Measurements from ENCODE around the gene CDKN2C. TPM values are rescaled to one million over a fixed set of nuclear protein-coding genes. Genes with fewer than 3 reads are reported as not detected.

The CDKN2C gene
- polyA plus RNA-seq, 1 of the 3 experiments (the other 2 are of a cell fraction): 27.0 TPM

- Histone ChIP-seq H3K79me2 (ENCODE audit: insufficient read depth) (peaks cover 96% of the 10 kb centered on the region), H3F3A (replicated peaks; ENCODE audit: insufficient read depth) (no peaks in the 10 kb centered on the region), H2AFZ (ENCODE audit: low read depth) (no peak overlapping the region), H3K4me2 (no peak overlapping the region), H3K9ac (no peak overlapping the region), H3K4me3 (ENCODE audit: low read depth in 2 of 2, low read length in 1 of 2) (no peak overlapping the region), H3K27me3 (ENCODE audit: insufficient read depth) (no peaks in the 10 kb centered on the region), H3K9me2 (no peaks in the 10 kb centered on the region), H3K9me3 (no peaks in the 10 kb centered on the region), H3K27ac (ENCODE audit: low read depth in 2 of 2, low read length in 1 of 2) (no peak overlapping the region), H4K20me1 (ENCODE audit: insufficient read depth) (peaks cover 29% of the 10 kb centered on the region), H3K4me1 (ENCODE audit: control insufficient read depth in 1 of 2, insufficient read depth in 2 of 2, low read depth in 1 of 2, low read length in 1 of 2) (no peaks in the 10 kb centered on the region; a peak in 1 of 4 replicates), H3K36me3 (replicated peaks in 1 of 2; ENCODE audit: control insufficient read depth in 1 of 2, insufficient read depth in 2 of 2, low read length in 1 of 2) (no peaks in the 10 kb centered on the region)
- no peak for DNase-seq
- CTCF ChIA-PET: interaction anchor here (0.5 to 8.4 kb wide), 2 partner anchors 13 to 46 kb away, joined by 3 to 43 read pairs; no protein-coding TSS in a partner anchor
- POLR2A ChIA-PET: no interaction called here
- 100% methylated on average over 1 of the region's 1 CpG for WGBS (ENCODE audit: low lambda C conversion rate)
- TF ChIP-seq SMC3 (IDR thresholded peaks at IDR 0.05; ENCODE audit: low read depth, low read length) (no peak), FOXJ3 (CRISPR knock-in tag; IDR thresholded peaks at IDR 0.05) (no peak), EZH2phosphoT487 (IDR thresholded peaks at IDR 0.05; ENCODE audit: borderline replicate concordance, low read depth) (no peak), RCOR1 (IDR thresholded peaks at IDR 0.05; ENCODE audit: low read length) (no peak), JUND (IDR thresholded peaks at IDR 0.05) (no peak), TAF1 (IDR thresholded peaks at IDR 0.05; ENCODE audit: borderline replicate concordance, low read depth, low read length) (no peak), RXRA (IDR thresholded peaks at IDR 0.05; ENCODE audit: borderline replicate concordance, low read depth) (no peak), FOXM1 (IDR thresholded peaks at IDR 0.05; ENCODE audit: low read depth) (no peak), RAD21 (IDR thresholded peaks at IDR 0.05; ENCODE audit: low read length) (no peak), USF1 (IDR thresholded peaks at IDR 0.05; ENCODE audit: borderline replicate concordance, low read depth) (no peak), RFX5 (IDR thresholded peaks at IDR 0.05; ENCODE audit: low read length) (no peak), CHD2 (IDR thresholded peaks at IDR 0.05; ENCODE audit: low read length, partially characterized antibody) (no peak), SIN3A (IDR thresholded peaks at IDR 0.05; ENCODE audit: borderline replicate concordance, low read depth, low read length) (no peak)
- TF ChIP-seq, protein P1, sequence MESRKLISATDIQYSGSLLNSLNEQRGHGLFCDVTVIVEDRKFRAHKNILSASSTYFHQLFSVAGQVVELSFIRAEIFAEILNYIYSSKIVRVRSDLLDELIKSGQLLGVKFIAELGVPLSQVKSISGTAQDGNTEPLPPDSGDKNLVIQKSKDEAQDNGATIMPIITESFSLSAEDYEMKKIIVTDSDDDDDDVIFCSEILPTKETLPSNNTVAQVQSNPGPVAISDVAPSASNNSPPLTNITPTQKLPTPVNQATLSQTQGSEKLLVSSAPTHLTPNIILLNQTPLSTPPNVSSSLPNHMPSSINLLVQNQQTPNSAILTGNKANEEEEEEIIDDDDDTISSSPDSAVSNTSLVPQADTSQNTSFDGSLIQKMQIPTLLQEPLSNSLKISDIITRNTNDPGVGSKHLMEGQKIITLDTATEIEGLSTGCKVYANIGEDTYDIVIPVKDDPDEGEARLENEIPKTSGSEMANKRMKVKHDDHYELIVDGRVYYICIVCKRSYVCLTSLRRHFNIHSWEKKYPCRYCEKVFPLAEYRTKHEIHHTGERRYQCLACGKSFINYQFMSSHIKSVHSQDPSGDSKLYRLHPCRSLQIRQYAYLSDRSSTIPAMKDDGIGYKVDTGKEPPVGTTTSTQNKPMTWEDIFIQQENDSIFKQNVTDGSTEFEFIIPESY (IDR thresholded peaks at IDR 0.05; ENCODE audit: borderline replicate concordance, low read depth): no peak
- TF ChIP-seq, protein P2, sequence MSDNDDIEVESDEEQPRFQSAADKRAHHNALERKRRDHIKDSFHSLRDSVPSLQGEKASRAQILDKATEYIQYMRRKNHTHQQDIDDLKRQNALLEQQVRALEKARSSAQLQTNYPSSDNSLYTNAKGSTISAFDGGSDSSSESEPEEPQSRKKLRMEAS (IDR thresholded peaks at IDR 0.05; ENCODE audit: low read depth): no peak
- TF ChIP-seq, protein P3, sequence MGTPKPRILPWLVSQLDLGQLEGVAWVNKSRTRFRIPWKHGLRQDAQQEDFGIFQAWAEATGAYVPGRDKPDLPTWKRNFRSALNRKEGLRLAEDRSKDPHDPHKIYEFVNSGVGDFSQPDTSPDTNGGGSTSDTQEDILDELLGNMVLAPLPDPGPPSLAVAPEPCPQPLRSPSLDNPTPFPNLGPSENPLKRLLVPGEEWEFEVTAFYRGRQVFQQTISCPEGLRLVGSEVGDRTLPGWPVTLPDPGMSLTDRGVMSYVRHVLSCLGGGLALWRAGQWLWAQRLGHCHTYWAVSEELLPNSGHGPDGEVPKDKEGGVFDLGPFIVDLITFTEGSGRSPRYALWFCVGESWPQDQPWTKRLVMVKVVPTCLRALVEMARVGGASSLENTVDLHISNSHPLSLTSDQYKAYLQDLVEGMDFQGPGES (IDR thresholded peaks at IDR 0.05; ENCODE audit: low read depth, low read length): no peak
These were observed 27.7 kb upstream of the CDKN2C start for GRCh38 chr1:50942334-50942733.

Measured in SK-N-SH (cell line).